K562 (cell line): Measurements from ENCODE around the gene GNAS-AS1. TPM values are rescaled to one million over a fixed set of nuclear protein-coding genes. Genes with fewer than 3 reads are reported as not detected.

Experiments
- ATAC-seq: fragments of 200-7000 bp; cut with Tn5 transposase; 3 replicates; pipeline ENCODE4 v1.9.1; 2020; ENCODE audit warnings: moderate library complexity
- BruUV-seq: library from RNA; stranded (reverse); fragments of 400-500 nt; replicated peaks from 2 replicates; lab custom pipeline; 2021; lab: Mats Ljungman, UMichigan
- CTCF ChIA-PET: fragments of 300-600 bp; formaldehyde crosslinking; extraction: SDS; loops from one replicate; lab custom pipeline; 2021; ENCODE audit warnings: low intra/inter-chr PET ratio; lab: Yijun Ruan, JAX
- POLR2A ChIA-PET: fragments of 300-600, 350-650 bp; sonication (Branson Sonifier 250); formaldehyde crosslinking; extraction: SDS; loops from one replicate; lab custom pipeline; 2021; ENCODE audit warnings: antibody characterized with exemption, inconsistent platforms; lab: Yijun Ruan, JAX
- DNase-seq, 4 experiments: peaks; one replicate each; pipeline versions ENCODE4 v3.0.0 to v3.0.0-alpha.2; 2011 to 2018; ENCODE audit warnings: low spot score in 3 of 4, mixed read lengths in 3 of 4; ENCODE audit errors: extremely low read depth in 1 of 4
- FAIRE-seq: peaks from 2 replicates; lab custom pipeline; 2011; peaks lifted over from hg19 to GRCh38; lab: Jason Lieb, UNC
- H2AFZ ChIP-seq: 2 replicates; pipeline ENCODE4 v1.6.0; 2011; ENCODE audit warnings: low read depth, low read length, control low read depth, inconsistent platforms
- H3K27ac ChIP-seq: fragments of 200-600 bp; 3 replicates; pipeline ENCODE4 v1.8.0; 2011; ENCODE audit warnings: low read depth, mild to moderate bottlenecking, control low read depth, inconsistent platforms, low read length, moderate library complexity, mixed read lengths; ENCODE audit errors: extremely low read depth
- H3K27me3 ChIP-seq, 2 experiments: fragments of 300-600 bp in 1 of 2; 2 replicates in 1 of 2; 3 replicates in 1 of 2; pipeline versions ENCODE4 v1.6.0 to v1.8.0; 2011; ENCODE audit warnings: inconsistent platforms in 2 of 2, low read length in 2 of 2, mild to moderate bottlenecking in 1 of 2, mixed read lengths in 1 of 2, moderate library complexity in 1 of 2; ENCODE audit not compliant: control insufficient read depth in 2 of 2, insufficient read depth in 2 of 2
- H3K36me3 ChIP-seq: fragments of 300-600 bp; 3 replicates; pipeline ENCODE4 v1.8.0; 2011; ENCODE audit warnings: mild to moderate bottlenecking, low read length, inconsistent platforms; ENCODE audit not compliant: control insufficient read depth, insufficient read depth
- H3K4me1 ChIP-seq, 2 experiments: fragments of 200-600 bp in 1 of 2; replicated peaks in 1 of 2; 2 replicates in 1 of 2; 3 replicates in 1 of 2; pipeline versions ENCODE4 v1.5.1 to v1.8.0; 2011; ENCODE audit warnings: inconsistent platforms in 2 of 2, low read length in 2 of 2, mild to moderate bottlenecking in 1 of 2, mixed read lengths in 1 of 2, moderate library complexity in 1 of 2; ENCODE audit not compliant: control insufficient read depth in 2 of 2, insufficient read depth in 2 of 2
- H3K4me2 ChIP-seq: 2 replicates; pipeline ENCODE4 v1.6.1; 2011; ENCODE audit warnings: low read length, control low read depth, inconsistent platforms, mixed read lengths; ENCODE audit not compliant: insufficient read depth
- H3K4me3 ChIP-seq: fragments of 200-600 bp; sonication (generic), shearing (Covaris generic); 2 replicates; pipeline ENCODE4 v1.5.1; 2016; ENCODE audit warnings: control low read depth, inconsistent platforms
- H3K79me2 ChIP-seq: fragments of 200-600 bp; 3 replicates; pipeline ENCODE4 v1.8.0; 2011; ENCODE audit warnings: low read length, inconsistent platforms; ENCODE audit not compliant: control insufficient read depth, insufficient read depth
- H3K9ac ChIP-seq, 2 experiments: 2 replicates each; pipeline versions ENCODE4 v1.6.0 to v1.6.1; 2011; ENCODE audit warnings: low read depth in 2 of 2, low read length in 2 of 2, control low read depth in 1 of 2, inconsistent platforms in 1 of 2, mild to moderate bottlenecking in 1 of 2, mixed read lengths in 1 of 2; ENCODE audit not compliant: insufficient read depth in 1 of 2
- H3K9me1 ChIP-seq: one replicate; pipeline ENCODE4 v1.6.0; 2011; ENCODE audit warnings: inconsistent platforms, mild to moderate bottlenecking, low read length, moderate library complexity; ENCODE audit not compliant: control insufficient read depth, insufficient read depth
- H3K9me3 ChIP-seq: replicated peaks from 2 replicates; pipeline ENCODE4 v1.5.1; 2011; ENCODE audit warnings: low read depth, low read length, inconsistent platforms; ENCODE audit not compliant: control insufficient read depth, insufficient read depth
- H4K20me1 ChIP-seq: replicated peaks from 2 replicates; pipeline ENCODE4 v1.6.1; 2011; ENCODE audit warnings: low read length, inconsistent platforms, mixed read lengths; ENCODE audit not compliant: control insufficient read depth, insufficient read depth
- CBX2 ChIP-seq: fragments of 200-600 bp; sonication (generic); IDR thresholded peaks from one replicate; pipeline ENCODE4 v1.6.1; 2012; ENCODE audit warnings: mild to moderate bottlenecking, low read length, inconsistent platforms; ENCODE audit not compliant: insufficient read depth, poor library complexity, severe bottlenecking
- CBX8 ChIP-seq: fragments of 200-600 bp; sonication (generic); IDR thresholded peaks from 2 replicates; pipeline ENCODE4 v1.6.1; 2012; ENCODE audit warnings: borderline replicate concordance, mixed run types, low read depth, mild to moderate bottlenecking, moderate library complexity, mixed read lengths, low read length, control low read depth, inconsistent platforms; ENCODE audit not compliant: poor library complexity, severe bottlenecking; ENCODE audit errors: extremely low read depth
- EGR1 ChIP-seq: fragments of 450-650 bp; conservative IDR thresholded peaks from 2 replicates; pipeline ENCODE4 v1.6.1; 2017; ENCODE audit warnings: mild to moderate bottlenecking
- HSF4 ChIP-seq: fragments of 250-450 bp; sonication (Bioruptor Pico); IDR thresholded peaks from 2 replicates; pipeline ENCODE4 v2.1.2; 2022; ENCODE audit warnings: mild to moderate bottlenecking, moderate library complexity, borderline replicate concordance
- TAF7 ChIP-seq: fragments of 450-650 bp; IDR thresholded peaks from 2 replicates; pipeline ENCODE4 v1.6.1; 2016; ENCODE audit warnings: missing genetic modification characterization, missing compliant biosample characterization
- WGBS: fragments of 100-300 bp; shearing (Covaris generic); methylation state at CpG from one replicate; pipeline ENCODE4 v1.1.6; 2016; ENCODE audit warnings: low coverage, mixed read lengths; ENCODE audit not compliant: insufficient coverage; ENCODE audit errors: missing lambda C conversion rate; 5-methylcytosine and 5-hydroxymethylcytosine counted together
- in situ Hi-C: fragments of 300-500 bp; cut with MboI; formaldehyde crosslinking; loops from 4 replicates; pipeline ENCODE4 v1.15.0; 2018; ENCODE audit warnings: inconsistent platforms, mixed read lengths
- intact Hi-C: fragments of 100-400 bp; cut with micrococcal nuclease; formaldehyde crosslinking; loops from 2 replicates; pipeline ENCODE4 v1.14.2; 2022
- polyA plus RNA-seq, 8 experiments: library from polyadenylated mRNA; depleted of rRNA in 4 of 8; stranded (reverse) in 5 of 8; unstranded in 3 of 8; fragments of >200 nt; fragmentation: Nextera tagmentation in 2 of 8; fragmentation: Illumina TruSeq in 1 of 8; extraction: Ambion mirVana in 2 of 8; extraction: Trizol in 1 of 8; gene quantifications; 2 replicates each; pipeline versions ENCODE4 v1.2.1 to v1.2.3, GENCODE V29; 2011 to 2014; ENCODE audit warnings: inconsistent platforms in 1 of 8, missing spikeins in 1 of 8
- total RNA-seq, 7 experiments: library from RNA; depleted of rRNA in 6 of 7; stranded (reverse); fragments of >200 nt in 6 of 7; fragmentation: Illumina TruSeq in 2 of 7; extraction: Trizol in 2 of 7; gene quantifications; 2 replicates each; pipeline versions ENCODE4 v1.2.1 to v1.2.3, GENCODE V29; 2011 to 2021; ENCODE audit warnings: low replicate concordance in 1 of 7

GNAS-AS1 gene
- total and polyA plus RNA-seq, 9 of the 15 experiments (the other 6 are each of a cell fraction or from before 2014, with no cell fraction given): 0.04 to 2.5 (median 0.25) TPM

- ATAC-seq (peak; percentile 15; the same call in 1 of the 3 replicates), DNase-seq (no peak), FAIRE-seq (no peak)
- intact Hi-C loops (no loop called here), in situ Hi-C loops (no loop called here)
- ChIA-PET CTCF (no interaction called here), POLR2A (interaction anchor here (1.2 kb wide), 1 partner anchor 10 kb away, joined by 5 read pairs; no protein-coding TSS in a partner anchor)
- Histone ChIP-seq H3K4me3 (no peak overlapping the region), H3K27me3 (no peaks in the 10 kb centered on the region; a peak in 1 of 5 replicates), H3K9me3 (no peaks in the 10 kb centered on the region), H3K36me3 (no peaks in the 10 kb centered on the region), H3K79me2 (peaks cover 2% of the 10 kb centered on the region; the same call in 2 of the 3 replicates), H3K27ac (no peak overlapping the region), H3K9me1 (no peaks in the 10 kb centered on the region), H3K4me1 (peaks cover 2 to 4% of the 10 kb centered on the region in 2 experiments; a peak in 2 of 5 replicates), H4K20me1 (no peaks in the 10 kb centered on the region), H2AFZ (peak overlapping the region; percentile 52; the same call in 1 of the 2 replicates), H3K4me2 (no peak overlapping the region), H3K9ac (no peak overlapping the region)
- TF ChIP-seq TAF7 (tag) (no peak), CBX2 (peak; percentile 95), EGR1 (no peak)
- BruUV-seq: no TSS peak
- WGBS: 48% methylated on average over 9 of the region's 9 CpGs
Observed at GRCh38 chr20:58883241-58883691, 32.6 kb upstream of the GNAS-AS1 start.

- in situ Hi-C loops: no loop called here
- intact Hi-C loops: no loop called here
Observed at GRCh38 chr20:58882704-58883089, 32.0 kb upstream of the GNAS-AS1 start.

More at GRCh38 chr20:58882704-58883089, 32.0 kb upstream of the GNAS-AS1 start:
- Histone ChIP-seq H3K9me3 (no peaks in the 10 kb centered on the region), H2AFZ (peak overlapping the region; percentile 75), H3K36me3 (no peaks in the 10 kb centered on the region), H3K9me1 (no peaks in the 10 kb centered on the region), H3K4me1 (peaks cover 2 to 4% of the 10 kb centered on the region in 2 experiments; a peak in 2 of 5 replicates), H4K20me1 (no peaks in the 10 kb centered on the region), H3K27ac (no peak overlapping the region), H3K27me3 (no peaks in the 10 kb centered on the region; a peak in 1 of 5 replicates), H3K79me2 (no peaks in the 10 kb centered on the region), H3K4me3 (no peak overlapping the region), H3K9ac (no peak overlapping the region), H3K4me2 (peak overlapping the region; percentile 51; the same call in 1 of the 2 replicates)
- WGBS: 58% methylated on average over 5 of the region's 5 CpGs
- ATAC-seq (no peak), DNase-seq (no peak), FAIRE-seq (no peak)
- peak; percentile 91 for TF ChIP-seq CBX8
- no peak for TF ChIP-seq HSF4 (CRISPR knock-in tag)
- BruUV-seq: no TSS peak
- ChIA-PET POLR2A (interaction anchor here (0.6 to 1.2 kb wide), 2 partner anchors 10 to 215 kb away, joined by 4 to 5 read pairs; no protein-coding TSS in a partner anchor), CTCF (no interaction called here)
